ENCODE data around the gene TMEM184B. TPM values are rescaled to one million over a fixed set of nuclear protein-coding genes. Genes with fewer than 3 reads are reported as not detected.

The TMEM184B gene
- total and polyA plus RNA-seq, 2 of the 8 experiments (the other 6 are each of a cell fraction or from before 2014, with no cell fraction given), result 41.6 to 81.0 TPM

DNA sequence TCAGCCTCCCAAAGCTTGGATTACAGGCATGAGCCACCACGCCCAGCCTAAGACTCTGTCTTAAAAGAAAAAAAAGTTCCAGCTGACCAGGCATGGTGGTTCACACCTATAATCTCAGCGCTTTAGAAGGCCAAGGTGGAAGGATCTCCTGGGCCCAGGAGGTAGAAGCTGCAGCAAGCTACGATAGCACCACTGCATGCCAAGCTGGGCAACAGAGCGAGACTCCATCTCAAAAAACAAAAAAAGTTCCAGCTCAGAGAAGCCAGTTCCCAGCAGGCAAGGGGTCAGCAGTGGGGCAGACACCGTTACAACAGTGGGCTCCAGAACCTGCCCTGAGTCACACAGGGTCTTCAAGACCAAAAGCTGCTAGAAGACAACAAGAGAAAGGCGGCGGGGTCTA, 3.3 kb downstream of the TMEM184B start (continued):
- no peak for TF ChIP-seq RNF2 (IDR thresholded peaks at IDR 0.05; ENCODE audit: borderline replicate concordance, low read depth, low read length, missing control alignments, poor library complexity, severe bottlenecking)
- TF ChIP-seq, protein P1, sequence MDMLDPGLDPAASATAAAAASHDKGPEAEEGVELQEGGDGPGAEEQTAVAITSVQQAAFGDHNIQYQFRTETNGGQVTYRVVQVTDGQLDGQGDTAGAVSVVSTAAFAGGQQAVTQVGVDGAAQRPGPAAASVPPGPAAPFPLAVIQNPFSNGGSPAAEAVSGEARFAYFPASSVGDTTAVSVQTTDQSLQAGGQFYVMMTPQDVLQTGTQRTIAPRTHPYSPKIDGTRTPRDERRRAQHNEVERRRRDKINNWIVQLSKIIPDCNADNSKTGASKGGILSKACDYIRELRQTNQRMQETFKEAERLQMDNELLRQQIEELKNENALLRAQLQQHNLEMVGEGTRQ (IDR thresholded peaks at IDR 0.05; ENCODE audit: low read length), result no peak
- TF ChIP-seq KDM1A (IDR thresholded peaks at IDR 0.05; ENCODE audit: borderline replicate concordance, low read length), result no peak
